SJSA1 (cell line): ENCODE results near the gene PARP9. TPM values are rescaled to one million over a fixed set of nuclear protein-coding genes. Genes with fewer than 3 reads are reported as not detected.
"Not testable (repeated sequence)": the region's sequence is repeated elsewhere in the genome, so short reads cannot be mapped to it uniquely, and the experiment has no call there.

Experiments used
- DNase-seq, 2 experiments: peaks; one replicate each; pipeline ENCODE4 v3.0.0-alpha.2; 2015 to 2020; ENCODE audit warnings: low spot score in 2 of 2, low read depth in 1 of 2
- H3K27ac ChIP-seq: fragments of 250-450 bp; sonication (Bioruptor Pico); 2 replicates; pipeline ENCODE4 v1.5.1; 2020; ENCODE audit warnings: mild to moderate bottlenecking, moderate library complexity
- H3K27me3 ChIP-seq: fragments of 250-450 bp; sonication (Bioruptor Pico); replicated peaks from 2 replicates; pipeline ENCODE4 v1.5.1; 2020; ENCODE audit warnings: mild to moderate bottlenecking, moderate library complexity
- H3K36me3 ChIP-seq: fragments of 250-450 bp; sonication (Bioruptor Pico); 2 replicates; pipeline ENCODE4 v1.5.1; 2020; ENCODE audit warnings: mild to moderate bottlenecking
- H3K4me1 ChIP-seq: fragments of 250-450 bp; sonication (Bioruptor Pico); replicated peaks from 2 replicates; pipeline ENCODE4 v1.6.1; 2021; ENCODE audit warnings: mild to moderate bottlenecking
- H3K4me3 ChIP-seq: fragments of 250-450 bp; sonication (Bioruptor Pico); 2 replicates; pipeline ENCODE4 v1.5.1; 2020; ENCODE audit warnings: mild to moderate bottlenecking
- H3K9me3 ChIP-seq: fragments of 250-450 bp; sonication (Bioruptor Pico); replicated peaks from 2 replicates; pipeline ENCODE4 v1.5.1; 2020; ENCODE audit warnings: mild to moderate bottlenecking
- total RNA-seq: library from RNA; depleted of rRNA; stranded (reverse); fragments of >200 nt; shearing (Covaris generic); gene quantifications from 2 replicates; pipeline ENCODE4 v1.2.3, GENCODE V29; 2014

The PARP9 gene
- total RNA-seq, 1 experiment from 2014 or later, result 7.3 TPM

GRCh38 chr3:122508944-122509343, 55.2 kb downstream of the PARP9 start:
- H3K4me3 ChIP-seq, H3K9me3 ChIP-seq, H3K4me1 ChIP-seq, DNase-seq, H3K27me3 ChIP-seq, H3K27ac ChIP-seq: not testable (repeated sequence)
- peaks cover 23% of the 10 kb centered on the region; the same call in 1 of the 2 replicates for H3K36me3 ChIP-seq

DNA sequence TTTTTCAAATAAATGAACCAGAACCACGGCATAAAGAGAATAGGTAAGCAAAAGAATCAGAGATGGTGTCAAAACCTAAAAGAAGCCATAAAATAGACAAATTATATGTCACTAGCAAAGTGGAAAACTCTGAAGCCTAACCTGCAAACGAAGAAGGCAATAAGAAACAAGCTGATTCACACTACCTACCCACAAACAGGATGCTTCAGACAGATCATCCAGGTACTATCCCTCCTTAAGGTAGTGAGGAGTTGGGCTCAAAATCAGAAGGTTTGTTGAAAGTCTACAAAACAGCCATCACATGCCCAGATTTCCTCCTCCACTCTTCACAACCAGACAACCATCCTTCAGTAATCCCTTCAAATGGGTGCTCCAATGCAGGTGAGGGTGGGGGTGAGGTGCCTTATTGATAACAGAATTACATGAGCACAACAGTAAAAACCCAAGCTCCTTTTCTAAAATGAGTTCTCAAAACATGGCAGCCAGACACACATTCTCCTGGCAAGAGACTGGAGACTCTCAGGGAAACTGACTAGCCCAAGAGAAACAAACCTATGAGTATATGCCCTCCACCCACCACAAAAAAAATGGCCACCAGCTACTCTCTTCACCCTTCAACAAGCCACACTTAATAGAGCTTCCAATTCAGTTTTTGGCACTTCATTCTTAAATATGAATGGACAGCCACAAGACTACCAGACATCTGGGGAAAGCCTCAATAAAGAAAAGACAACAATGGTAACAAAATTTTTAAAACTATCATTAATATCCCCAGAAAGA, 55.8 kb downstream of the PARP9 start:
- Histone ChIP-seq H3K36me3 (peaks cover 23% of the 10 kb centered on the region), H3K4me3 (no peak overlapping the region), H3K9me3 (no peaks in the 10 kb centered on the region), H3K27me3 (no peaks in the 10 kb centered on the region), H3K27ac (no peak overlapping the region), H3K4me1 (peaks cover 5% of the 10 kb centered on the region)
- DNase-seq, result no peak

- no peaks in the 10 kb centered on the region for H3K27me3 ChIP-seq
- DNase-seq, result no peak
- peaks cover 5% of the 10 kb centered on the region; the same call in 1 of the 2 replicates for H3K4me1 ChIP-seq
- peaks cover 20% of the 10 kb centered on the region for H3K36me3 ChIP-seq
- no peak overlapping the region for H3K4me3 ChIP-seq
- no peaks in the 10 kb centered on the region for H3K9me3 ChIP-seq
- no peak overlapping the region for H3K27ac ChIP-seq
Measured at GRCh38 chr3:122506450-122506849, 57.6 kb downstream of the PARP9 start.

- no peak for DNase-seq
- Histone ChIP-seq H3K9me3 (no peaks in the 10 kb centered on the region), H3K27me3 (no peaks in the 10 kb centered on the region), H3K27ac (no peak overlapping the region), H3K4me1 (peaks cover 5% of the 10 kb centered on the region; the same call in 1 of the 2 replicates), H3K36me3 (peaks cover 16% of the 10 kb centered on the region), H3K4me3 (no peak overlapping the region)
Measured at GRCh38 chr3:122505676-122506075, 58.4 kb downstream of the PARP9 start.

GRCh38 chr3:122502941-122503340, 61.2 kb downstream of the PARP9 start:
- H3K4me1 ChIP-seq, result peaks cover 13% of the 10 kb centered on the region
- H3K27me3 ChIP-seq, result no peaks in the 10 kb centered on the region
- DNase-seq, result no peak
- no peak overlapping the region for H3K4me3 ChIP-seq
- no peak overlapping the region for H3K27ac ChIP-seq
- peaks cover 11% of the 10 kb centered on the region for H3K36me3 ChIP-seq
- no peaks in the 10 kb centered on the region for H3K9me3 ChIP-seq

DNA sequence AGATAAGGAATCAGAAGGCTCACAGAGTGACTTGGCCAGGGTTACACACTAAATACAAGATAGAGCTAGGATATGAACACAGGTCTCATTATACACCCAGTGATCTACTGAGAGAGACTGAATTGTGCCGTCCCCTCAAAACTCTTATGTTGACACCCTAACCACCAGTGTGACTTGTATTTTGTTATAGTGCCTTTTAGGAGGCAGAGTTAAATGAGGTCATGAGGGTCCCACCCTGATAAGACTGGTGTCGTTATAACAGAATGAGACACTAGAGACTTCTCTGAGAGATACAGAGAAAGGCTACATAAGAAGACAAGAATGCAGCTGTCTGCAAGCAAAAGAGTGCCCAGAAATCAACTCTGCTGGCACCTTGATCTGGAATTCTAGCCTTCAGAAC, 62.0 kb downstream of the PARP9 start:
- H3K27ac ChIP-seq, result no peak overlapping the region
- H3K4me1 ChIP-seq, result peaks cover 21% of the 10 kb centered on the region
- H3K4me3 ChIP-seq, result no peak overlapping the region
- no peak for DNase-seq
- H3K27me3 ChIP-seq, result no peaks in the 10 kb centered on the region
- peaks cover 11% of the 10 kb centered on the region for H3K36me3 ChIP-seq
- H3K9me3 ChIP-seq, result no peaks in the 10 kb centered on the region

DNA sequence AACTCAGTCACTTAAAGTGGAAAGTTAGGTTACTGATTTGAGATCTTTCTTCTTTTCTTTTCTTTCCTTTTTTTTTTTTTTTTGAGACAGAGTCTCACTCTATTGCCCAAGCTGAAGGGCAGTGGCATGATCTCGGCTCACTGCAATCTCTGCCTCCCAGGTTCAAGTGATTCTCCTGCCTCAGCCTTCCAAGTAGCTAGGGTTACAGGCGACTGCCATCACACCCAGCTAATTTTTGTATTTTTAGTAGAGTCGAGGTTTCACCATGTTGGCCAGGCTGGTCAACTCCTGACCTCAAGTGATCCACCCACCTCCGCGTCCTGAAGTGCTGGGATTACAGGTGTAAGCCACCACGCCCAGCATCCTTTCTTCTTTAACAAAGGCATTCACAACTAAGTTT, 63.1 kb downstream of the PARP9 start:
- H3K9me3 ChIP-seq, H3K4me3 ChIP-seq, DNase-seq, H3K27ac ChIP-seq, H3K27me3 ChIP-seq: not testable (repeated sequence)
- Histone ChIP-seq H3K36me3 (peaks cover 13% of the 10 kb centered on the region), H3K4me1 (peaks cover 28% of the 10 kb centered on the region)

DNA sequence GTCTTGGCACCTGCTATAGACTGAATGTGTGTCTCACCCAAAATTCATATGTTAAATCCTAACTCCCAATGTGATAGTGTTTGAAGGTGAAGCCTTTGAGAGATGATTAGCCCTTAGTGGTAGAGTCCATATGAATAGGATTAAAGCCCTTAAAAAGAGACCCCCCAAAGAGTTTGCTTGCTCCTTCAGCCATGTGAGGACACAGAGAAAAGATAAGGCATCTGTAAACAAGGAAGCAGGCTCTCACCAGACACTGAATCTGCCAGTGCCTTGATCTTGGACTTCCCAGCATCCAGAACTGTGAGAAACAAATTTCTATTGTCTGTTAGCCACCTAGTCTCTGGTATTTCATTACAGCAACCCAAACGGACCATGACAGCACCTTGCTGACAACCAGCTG, 65.9 kb downstream of the PARP9 start:
- Histone ChIP-seq H3K27ac (peak overlapping the region; percentile 50), H3K27me3 (no peaks in the 10 kb centered on the region), H3K36me3 (peaks cover 15% of the 10 kb centered on the region), H3K4me3 (no peak overlapping the region), H3K9me3 (no peaks in the 10 kb centered on the region), H3K4me1 (peaks cover 38% of the 10 kb centered on the region)
- DNase-seq, result peak in 1 of 2 experiments; percentile 38

GRCh38 chr3:122497425-122497824, 66.7 kb downstream of the PARP9 start:
- no peaks in the 10 kb centered on the region for H3K27me3 ChIP-seq
- no peak overlapping the region for H3K4me3 ChIP-seq
- H3K27ac ChIP-seq, result peak overlapping the region; percentile 50
- peak in 1 of 2 experiments; percentile 57 for DNase-seq
- H3K9me3 ChIP-seq, result no peaks in the 10 kb centered on the region
- H3K36me3 ChIP-seq, result peaks cover 21% of the 10 kb centered on the region
- peaks cover 44% of the 10 kb centered on the region for H3K4me1 ChIP-seq

- H3K36me3 ChIP-seq, result peaks cover 27% of the 10 kb centered on the region
- peak overlapping the region; percentile 50; the same call in 1 of the 2 replicates for H3K27ac ChIP-seq
- no peaks in the 10 kb centered on the region for H3K9me3 ChIP-seq
- no peaks in the 10 kb centered on the region for H3K27me3 ChIP-seq
- peaks cover 44% of the 10 kb centered on the region for H3K4me1 ChIP-seq
- no peak overlapping the region for H3K4me3 ChIP-seq
- DNase-seq, result no peak
Measured at GRCh38 chr3:122496508-122496907, 67.6 kb downstream of the PARP9 start.

- Histone ChIP-seq H3K27ac (peak overlapping the region; percentile 62), H3K27me3 (no peaks in the 10 kb centered on the region), H3K9me3 (no peaks in the 10 kb centered on the region), H3K4me3 (no peak overlapping the region), H3K36me3 (peaks cover 42% of the 10 kb centered on the region), H3K4me1 (peaks cover 39% of the 10 kb centered on the region)
- peak in 1 of 2 experiments; percentile 75 for DNase-seq
Measured at GRCh38 chr3:122493296-122493695, 70.8 kb downstream of the PARP9 start.

DNA sequence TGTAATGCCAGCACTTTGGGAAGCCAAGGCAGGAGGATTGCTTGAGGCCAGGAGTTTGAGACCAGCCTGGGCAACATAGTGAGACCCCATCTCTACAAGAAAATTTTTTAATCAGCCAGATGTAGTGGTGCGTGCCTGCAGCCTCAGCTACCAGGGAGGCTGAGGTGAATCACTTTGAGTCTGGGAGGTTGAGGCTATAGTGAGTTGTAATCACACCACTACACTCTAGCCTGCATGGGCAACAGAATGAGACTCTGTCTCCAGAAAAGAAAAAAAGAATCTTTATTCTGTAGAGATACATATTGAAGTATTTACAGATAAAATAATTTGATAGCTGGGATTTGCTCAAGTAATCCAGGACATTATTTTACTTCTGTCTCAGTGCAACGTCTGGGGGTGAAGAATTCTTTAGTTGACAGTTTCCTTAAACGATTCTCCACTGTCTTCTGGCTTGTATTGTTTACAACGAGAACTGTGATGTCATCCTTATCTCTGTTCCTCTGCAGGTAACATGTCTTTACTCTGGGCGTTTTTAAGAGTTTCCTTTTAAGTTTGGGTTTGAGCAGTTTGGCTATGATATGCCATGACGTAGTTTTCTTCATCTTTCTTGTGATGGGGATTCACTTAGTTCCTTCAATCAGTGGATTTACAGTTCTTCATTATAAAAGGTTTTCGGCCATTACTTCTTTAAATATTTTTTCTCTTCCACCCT, 75.7 kb downstream of the PARP9 start:
- Histone ChIP-seq H3K9me3 (no peaks in the 10 kb centered on the region), H3K4me1 (peaks cover 34% of the 10 kb centered on the region), H3K27ac (no peak overlapping the region), H3K27me3 (no peaks in the 10 kb centered on the region), H3K4me3 (no peak overlapping the region), H3K36me3 (peaks cover 35% of the 10 kb centered on the region)
- DNase-seq, result no peak

- no peaks in the 10 kb centered on the region for H3K27me3 ChIP-seq
- DNase-seq, result peak; percentile 54 to 58
- H3K4me3 ChIP-seq, result no peak overlapping the region
- peak overlapping the region; percentile 94; the same call in 1 of the 2 replicates for H3K27ac ChIP-seq
- peaks cover 15% of the 10 kb centered on the region for H3K36me3 ChIP-seq
- H3K4me1 ChIP-seq, result peaks cover 36% of the 10 kb centered on the region
- H3K9me3 ChIP-seq, result no peaks in the 10 kb centered on the region
Measured at GRCh38 chr3:122484985-122485384, 79.1 kb downstream of the PARP9 start.

- H3K9me3 ChIP-seq, result no peaks in the 10 kb centered on the region
- H3K36me3 ChIP-seq, result 0 out of 2 replicates have a peak, but pooled peaks cover 3% of the 10 kb centered on the region
- peaks cover 36% of the 10 kb centered on the region for H3K4me1 ChIP-seq
- no peak for DNase-seq
- H3K4me3 ChIP-seq, result no peak overlapping the region
- H3K27me3 ChIP-seq, result no peaks in the 10 kb centered on the region
- H3K27ac ChIP-seq, result no peak overlapping the region
Measured at GRCh38 chr3:122481390-122481789, 82.7 kb downstream of the PARP9 start.
